Tibial nerve (tissue), 3 donors: ENCODE data around the gene ATP8A1.

Source experiments
- CTCF ChIP-seq, 5 experiments: fragments of 200-600 bp in 3 of 5; fragments of 450-650 bp in 2 of 5; sonication (generic) in 3 of 5; IDR thresholded peaks; one replicate each; pipeline ENCODE4 v1.5.1; 2016 to 2019; ENCODE audit warnings: antibody characterized with exemption in 5 of 5, mild to moderate bottlenecking in 3 of 5, moderate library complexity in 2 of 5
- POLR2A ChIP-seq, 2 donors: fragments of 450-650 bp; IDR thresholded peaks; one replicate each; pipeline ENCODE4 v1.6.1; 2017; ENCODE audit warnings: antibody characterized with exemption in 2 of 2, mild to moderate bottlenecking in 2 of 2, moderate library complexity in 2 of 2

GRCh38 chr4:42649870-42650269 is 7.0 kb downstream of the ATP8A1 start:
- no peak for TF ChIP-seq CTCF (IDR thresholded peaks at IDR 0.05)
- no peak for TF ChIP-seq POLR2A (IDR thresholded peaks at IDR 0.05)
